ENCODE measurements around the gene APP.

The APP gene

DNA sequence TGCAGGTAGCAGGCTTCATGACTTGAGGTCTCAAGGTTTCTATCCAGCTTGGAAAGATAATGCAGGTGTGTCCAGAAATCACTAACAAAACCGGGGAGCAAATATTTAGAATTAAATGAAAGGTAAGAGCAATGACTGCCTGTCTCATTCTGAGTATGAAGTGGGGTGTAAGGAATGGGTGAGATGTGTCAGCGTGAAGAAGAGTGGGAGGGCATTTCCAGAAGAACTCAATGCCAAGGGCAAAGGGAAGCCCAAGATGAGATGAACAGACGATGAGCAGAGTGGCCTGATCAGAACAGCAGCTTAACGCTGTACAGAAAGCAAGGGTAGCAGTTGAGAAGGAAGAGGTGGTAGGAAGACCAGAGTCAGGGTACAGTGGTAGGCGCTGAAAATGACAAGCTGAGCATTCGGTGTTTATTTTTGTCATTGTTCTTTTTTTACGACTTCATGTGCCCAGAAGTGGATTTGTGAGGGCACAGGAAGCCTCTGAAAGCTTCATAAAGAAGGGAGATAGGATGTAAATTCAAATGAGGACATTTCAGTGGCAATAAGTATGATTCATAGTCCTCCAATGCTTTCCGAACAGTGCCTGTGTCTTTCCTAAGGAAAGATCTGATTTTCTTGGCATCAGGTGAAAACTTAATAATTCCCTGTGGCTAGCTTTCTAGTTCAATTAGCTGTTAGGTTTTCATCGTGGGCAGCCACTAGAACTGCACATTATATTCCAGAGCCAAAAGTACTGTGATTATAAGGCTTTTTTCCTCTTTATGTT lies 190.5 kb downstream of the APP start:
- no peak for DNase-seq (ENCODE audit: low read depth in 2 of 2)

GRCh38 chr21:25977068-25977611 lies 193.4 kb downstream of the APP start:
- no peak for DNase-seq (ENCODE audit: low read depth in 2 of 2)

DNA sequence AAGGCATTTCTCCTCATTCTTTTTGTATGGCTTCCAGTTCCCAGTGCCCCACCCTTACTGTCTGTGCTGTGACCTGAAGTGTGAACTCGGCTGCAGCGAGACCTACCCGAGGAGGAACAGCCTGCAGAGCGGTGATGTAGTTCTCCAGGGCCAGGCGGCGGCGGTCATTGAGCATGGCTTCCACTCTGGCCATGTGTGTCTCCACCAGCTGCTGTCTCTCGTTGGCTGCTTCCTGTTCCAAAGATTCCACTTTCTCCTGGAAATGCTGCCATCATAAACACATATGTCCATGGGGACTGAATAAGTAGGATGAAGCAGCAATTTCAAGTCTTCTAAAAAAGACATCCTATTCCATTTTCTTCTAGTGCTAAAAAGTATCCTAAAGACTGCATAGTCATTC lies 195.6 kb downstream of the APP start:
- DNase-seq (ENCODE audit: low read depth in 2 of 2), result no peak

DNA sequence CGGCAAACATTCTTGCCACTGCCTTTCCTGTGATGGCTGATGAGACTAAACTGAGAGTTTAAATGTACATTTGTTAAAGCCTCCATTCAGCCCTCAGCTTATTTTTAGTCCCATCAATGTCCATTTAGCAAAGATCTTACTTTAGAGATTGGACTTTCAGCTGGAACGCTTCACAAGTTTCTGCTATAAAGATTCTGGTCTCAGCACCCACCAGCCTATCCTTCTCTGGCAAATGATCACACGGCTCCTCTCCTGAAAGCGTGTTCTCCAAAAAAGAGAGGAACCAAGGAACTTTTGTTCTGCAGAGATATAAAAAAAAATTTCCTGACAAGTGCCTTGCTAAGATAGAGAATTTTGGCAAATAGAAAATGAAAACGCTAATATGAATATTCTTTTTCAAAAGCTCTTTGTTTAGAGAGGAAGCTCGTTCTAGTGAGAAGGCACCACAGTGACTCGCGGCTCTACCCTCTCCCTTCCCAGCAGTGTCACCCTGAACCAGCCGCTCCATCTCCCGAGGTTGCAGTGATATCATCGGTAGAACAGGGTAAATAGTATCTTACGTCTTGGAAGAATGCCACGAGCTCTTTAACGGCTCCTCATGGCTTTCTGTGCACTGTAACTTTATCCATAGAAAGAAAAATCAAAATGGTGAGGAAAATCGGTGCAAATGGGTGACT lies 200.2 kb downstream of the APP start:
- no peak for DNase-seq (ENCODE audit: low read depth in 2 of 2)

- DNase-seq (ENCODE audit: low read depth in 2 of 2), result no peak
Observed at GRCh38 chr21:25967901-25968438, 202.6 kb downstream of the APP start.

- DNase-seq (ENCODE audit: low read depth in 2 of 2), result no peak
Observed at GRCh38 chr21:25967181-25967900, 203.2 kb downstream of the APP start.

GRCh38 chr21:25965951-25966707 lies 204.4 kb downstream of the APP start:
- DNase-seq (ENCODE audit: low read depth in 2 of 2), result no peak

DNA sequence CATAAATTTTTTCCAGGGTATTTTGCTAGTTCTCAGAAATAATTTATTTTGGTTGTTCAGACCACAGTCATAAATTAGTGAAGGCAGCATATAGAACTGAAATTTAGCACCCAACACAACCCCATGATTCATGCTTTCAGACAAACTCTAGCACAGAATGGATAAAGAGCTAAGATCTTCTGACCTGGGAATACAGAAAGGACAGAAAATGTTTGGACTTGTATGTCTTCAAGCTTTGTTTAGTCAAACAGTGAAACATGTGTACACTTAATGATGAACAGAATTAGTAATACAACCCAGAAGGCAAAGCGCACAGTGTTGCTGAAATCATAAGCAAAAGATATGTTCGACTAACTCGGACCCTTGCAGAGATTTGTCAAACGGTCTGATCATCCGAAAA lies 205.6 kb downstream of the APP start:
- no peak for DNase-seq (ENCODE audit: low read depth in 2 of 2)

DNA sequence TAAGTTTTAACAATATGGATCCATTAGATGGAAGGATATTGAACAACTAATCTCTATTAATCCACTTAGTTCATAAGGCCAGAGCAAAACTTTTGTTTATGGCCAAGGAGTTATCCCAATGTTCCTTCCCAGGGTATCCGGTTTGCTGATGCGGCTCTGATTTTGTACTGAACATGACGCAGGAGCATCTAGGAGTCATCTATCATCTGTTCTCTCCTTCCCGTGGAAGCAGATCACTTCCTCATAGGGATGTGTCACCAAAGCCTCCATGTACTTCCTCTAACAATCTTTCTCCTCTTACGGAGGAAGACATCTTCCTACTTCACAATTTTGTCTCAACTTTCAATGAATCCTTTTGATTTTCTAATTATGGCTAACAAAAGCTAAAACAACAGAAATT lies 206.6 kb downstream of the APP start:
- no peak for DNase-seq (ENCODE audit: low read depth in 2 of 2)

DNA sequence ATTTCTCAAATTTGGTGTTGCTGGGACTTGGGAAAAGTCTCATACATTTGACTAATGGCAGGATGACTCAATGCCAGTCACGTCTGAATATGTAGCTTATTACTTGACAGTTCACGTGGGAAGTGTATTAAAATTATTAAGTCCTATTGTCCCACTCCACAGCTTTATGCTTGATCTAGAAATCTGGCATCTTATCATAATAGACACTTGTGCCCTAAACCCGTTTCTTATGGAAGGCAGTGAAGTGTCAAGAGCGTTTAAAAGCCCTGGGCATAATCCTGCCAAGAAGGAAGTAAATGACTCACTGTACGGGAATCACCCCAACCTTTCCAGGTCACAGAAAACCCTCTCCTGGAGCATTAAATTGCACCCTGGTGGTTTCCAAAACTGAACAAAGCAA lies 207.4 kb downstream of the APP start:
- DNase-seq (ENCODE audit: low read depth in 2 of 2), result no peak

DNA sequence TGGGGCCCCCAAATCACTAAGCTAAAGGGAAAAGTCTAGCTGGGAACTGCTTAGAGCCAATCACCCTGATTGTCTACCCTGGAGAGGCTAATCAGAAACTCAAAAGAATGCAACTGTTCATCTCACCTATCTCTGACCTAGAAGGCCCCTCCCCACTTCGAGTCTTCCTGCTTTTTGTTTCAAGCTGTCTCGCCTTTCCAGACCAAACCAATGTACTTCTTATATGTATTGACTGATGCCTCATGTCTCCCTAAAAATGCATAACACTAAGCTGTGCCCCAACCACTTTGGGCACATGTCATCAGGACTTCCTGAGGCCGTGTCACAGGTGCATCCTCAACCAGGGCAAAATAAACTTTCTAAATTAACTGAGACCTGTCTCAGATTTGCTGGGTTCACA lies 209.5 kb downstream of the APP start:
- DNase-seq (ENCODE audit: low read depth in 2 of 2), result no peak

DNA sequence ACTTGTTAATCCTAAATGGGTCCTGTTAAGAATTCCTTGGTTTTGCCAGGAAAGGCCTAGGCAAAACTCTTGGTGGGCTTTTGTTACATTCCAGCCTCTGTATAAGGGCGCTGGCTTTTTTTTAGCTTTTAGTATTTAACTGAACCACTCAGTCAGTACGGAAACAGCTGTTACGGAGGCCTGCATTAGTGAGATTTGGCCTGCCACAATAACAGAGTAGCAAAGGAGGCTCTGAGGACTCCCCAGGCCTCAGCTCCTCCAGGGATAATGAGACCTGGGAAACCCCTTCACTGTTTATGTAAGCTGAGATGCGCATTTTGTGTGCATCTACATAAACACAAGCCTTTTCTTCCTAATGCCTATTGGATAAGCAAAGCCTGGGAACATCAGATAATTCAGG lies 210.2 kb downstream of the APP start:
- no peak for DNase-seq (ENCODE audit: low read depth in 2 of 2)

GRCh38 chr21:25959799-25960198 lies 210.8 kb downstream of the APP start:
- no peak for DNase-seq (ENCODE audit: low read depth in 2 of 2)

GRCh38 chr21:25956993-25957714 lies 213.4 kb downstream of the APP start:
- no peak for DNase-seq (ENCODE audit: low read depth in 2 of 2)

DNA sequence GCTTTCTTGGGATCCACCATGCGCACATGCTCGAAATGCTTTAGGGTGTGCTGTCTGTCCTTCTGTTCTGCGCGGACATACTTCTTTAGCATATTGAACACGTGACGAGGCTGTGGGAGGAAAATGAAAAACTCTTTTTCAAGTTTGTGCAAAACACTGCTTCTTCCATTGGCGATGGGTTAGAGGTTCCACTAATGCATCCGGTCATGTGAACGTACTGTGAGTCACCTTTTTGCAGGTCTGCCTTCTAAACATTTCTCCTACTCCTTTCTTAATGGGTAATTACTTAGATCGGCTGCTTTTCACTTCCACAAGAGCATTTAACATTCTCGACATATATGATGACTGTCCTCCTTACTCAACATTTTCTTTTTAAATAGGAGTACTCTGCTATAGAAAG lies 214.9 kb downstream of the APP start:
- DNase-seq (ENCODE audit: low read depth in 2 of 2), result no peak

- no peak for DNase-seq (ENCODE audit: low read depth in 2 of 2)
Observed at GRCh38 chr21:25953659-25954058, 216.9 kb downstream of the APP start.

GRCh38 chr21:25953196-25953595 lies 217.4 kb downstream of the APP start:
- no peak for DNase-seq (ENCODE audit: low read depth in 2 of 2)

- DNase-seq (ENCODE audit: low read depth in 2 of 2), result no peak
Observed at GRCh38 chr21:25952306-25952705, 218.3 kb downstream of the APP start.

DNA sequence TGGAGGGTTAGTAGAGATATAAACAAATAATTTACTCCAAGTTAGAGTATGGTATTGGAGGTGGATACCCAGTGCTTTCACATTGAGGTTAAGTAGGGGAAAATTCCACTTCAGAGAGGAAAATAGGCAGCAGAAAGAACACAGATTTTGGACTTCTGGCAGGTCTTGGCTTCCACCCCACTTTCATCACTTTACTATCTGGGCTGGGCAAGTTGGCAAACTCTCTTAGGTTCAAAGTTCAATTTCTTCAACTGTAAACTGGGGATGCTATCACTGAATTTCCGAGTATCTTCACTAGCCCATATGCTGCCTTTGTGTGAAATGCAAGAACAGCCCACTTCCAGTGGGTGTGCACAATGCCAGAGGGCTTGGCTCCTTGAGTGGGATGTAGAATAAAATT lies 220.9 kb downstream of the APP start:
- DNase-seq (ENCODE audit: low read depth in 2 of 2), result no peak

DNA sequence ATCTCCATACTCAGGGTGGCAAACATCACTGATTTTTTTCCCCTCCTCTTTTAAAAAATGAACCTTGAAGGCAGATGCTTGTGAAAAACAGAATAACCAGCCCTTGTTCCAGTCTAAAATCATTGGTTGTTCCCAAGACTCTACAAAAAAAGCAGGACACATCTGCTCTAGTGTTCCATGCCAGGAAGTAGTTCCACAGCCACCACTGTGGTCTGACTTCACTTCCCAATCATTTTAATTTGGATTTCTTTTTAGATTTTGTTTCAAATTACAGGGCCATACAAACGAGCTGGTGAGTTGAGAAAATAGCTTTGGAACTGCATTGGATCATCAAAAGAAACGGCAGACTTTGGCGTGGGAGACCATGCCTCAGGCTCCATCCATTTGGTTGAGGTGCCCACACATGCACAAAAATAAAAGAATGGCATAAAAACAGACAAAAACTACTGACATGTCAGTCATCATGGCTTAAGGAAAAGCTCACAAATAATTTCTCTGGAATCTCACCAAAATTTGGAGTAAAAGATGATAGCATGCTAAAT lies 225.8 kb downstream of the APP start:
- DNase-seq (ENCODE audit: low read depth in 2 of 2), result no peak

- no peak for DNase-seq (ENCODE audit: low read depth in 2 of 2)
Observed at GRCh38 chr21:25944082-25944481, 226.5 kb downstream of the APP start.

Data from stimulated activated CD8-positive, alpha-beta memory T cell treated with anti-CD3 and anti-CD28 coated beads, Interleukin-15, amount 100 ng/mL, for 4 hours (primary cell).